ENCODE data around the gene USP46. TPM values are rescaled to one million over a fixed set of nuclear protein-coding genes. Genes with fewer than 3 reads are reported as not detected.

The USP46 gene
- polyA plus RNA-seq, 1 experiment = 12.5 TPM

DNA sequence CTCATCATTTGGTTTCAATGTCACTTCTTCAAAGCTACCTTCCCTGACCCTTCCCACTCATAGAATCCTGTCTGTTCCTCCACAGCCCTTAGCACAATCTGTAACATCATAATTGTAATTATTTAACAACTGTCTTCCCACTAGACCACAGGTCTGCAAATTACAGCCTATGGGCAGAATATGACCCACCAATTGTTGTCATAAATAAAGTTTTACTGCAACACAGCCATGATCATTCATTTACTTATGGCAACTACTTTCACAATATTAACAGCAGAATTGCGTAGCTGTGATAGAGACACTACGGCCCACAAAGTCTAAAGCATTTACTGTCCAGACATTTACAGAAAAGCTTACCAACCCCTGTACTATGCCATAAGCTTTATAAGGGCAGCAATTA lies 15.9 kb downstream of the USP46 start:
- ChIA-PET POLR2A (no interaction called here), CTCF (interaction anchor here (1.5 to 1.6 kb wide), 2 partner anchors 24 to 98 kb away, joined by 4 to 5 read pairs; no protein-coding TSS in a partner anchor)
- H3K36me3 ChIP-seq (ENCODE audit: control insufficient read depth, insufficient read depth, low read length) = no peaks in the 10 kb centered on the region
- H3K27me3 ChIP-seq (ENCODE audit: control insufficient read depth, insufficient read depth, low read length) = no peaks in the 10 kb centered on the region
- DNase-seq (ENCODE audit: low read depth) = no peak
- H3K4me3 ChIP-seq (ENCODE audit: low read depth, low read length) = no peak overlapping the region
- TF ChIP-seq, protein P1, sequence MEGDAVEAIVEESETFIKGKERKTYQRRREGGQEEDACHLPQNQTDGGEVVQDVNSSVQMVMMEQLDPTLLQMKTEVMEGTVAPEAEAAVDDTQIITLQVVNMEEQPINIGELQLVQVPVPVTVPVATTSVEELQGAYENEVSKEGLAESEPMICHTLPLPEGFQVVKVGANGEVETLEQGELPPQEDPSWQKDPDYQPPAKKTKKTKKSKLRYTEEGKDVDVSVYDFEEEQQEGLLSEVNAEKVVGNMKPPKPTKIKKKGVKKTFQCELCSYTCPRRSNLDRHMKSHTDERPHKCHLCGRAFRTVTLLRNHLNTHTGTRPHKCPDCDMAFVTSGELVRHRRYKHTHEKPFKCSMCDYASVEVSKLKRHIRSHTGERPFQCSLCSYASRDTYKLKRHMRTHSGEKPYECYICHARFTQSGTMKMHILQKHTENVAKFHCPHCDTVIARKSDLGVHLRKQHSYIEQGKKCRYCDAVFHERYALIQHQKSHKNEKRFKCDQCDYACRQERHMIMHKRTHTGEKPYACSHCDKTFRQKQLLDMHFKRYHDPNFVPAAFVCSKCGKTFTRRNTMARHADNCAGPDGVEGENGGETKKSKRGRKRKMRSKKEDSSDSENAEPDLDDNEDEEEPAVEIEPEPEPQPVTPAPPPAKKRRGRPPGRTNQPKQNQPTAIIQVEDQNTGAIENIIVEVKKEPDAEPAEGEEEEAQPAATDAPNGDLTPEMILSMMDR (IDR thresholded peaks at IDR 0.05; ENCODE audit: insufficient read depth, low read depth, low read length) = no peak

DNA sequence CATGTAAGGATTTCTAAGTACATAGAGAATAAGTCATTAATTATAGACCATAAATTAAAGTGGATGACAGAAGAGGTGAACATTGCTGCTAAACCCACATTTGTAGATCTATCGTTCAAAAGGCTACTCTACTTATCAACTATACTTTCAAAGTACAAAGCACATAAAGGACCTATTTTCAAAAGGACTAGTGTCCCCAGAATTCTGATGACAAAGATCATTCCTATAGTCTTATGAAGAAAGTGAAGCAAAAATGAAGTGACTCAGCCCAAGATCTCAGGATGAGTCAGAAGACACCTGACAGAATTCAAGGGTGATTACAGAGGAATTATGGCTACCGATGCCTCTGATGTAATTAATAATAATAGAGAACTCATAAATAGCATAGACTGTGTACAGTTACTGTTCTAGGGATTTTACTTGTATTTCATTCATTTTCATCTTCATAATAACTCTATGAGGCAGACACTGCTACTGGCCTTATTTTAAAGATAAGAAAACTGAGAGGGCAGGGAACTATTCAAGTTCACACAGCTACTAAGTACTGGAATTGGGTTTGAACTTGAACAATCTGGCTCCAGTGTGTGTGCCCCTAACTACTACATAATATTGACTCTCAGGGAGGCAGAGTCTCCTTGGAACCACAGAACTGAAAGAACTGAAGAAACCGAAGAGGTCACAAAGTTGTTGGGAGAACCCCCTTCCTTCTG lies 17.1 kb downstream of the USP46 start:
- Histone ChIP-seq H3K36me3 (ENCODE audit: control insufficient read depth, insufficient read depth, low read length) (no peaks in the 10 kb centered on the region), H3K4me3 (ENCODE audit: low read depth, low read length) (no peak overlapping the region), H3K27me3 (ENCODE audit: control insufficient read depth, insufficient read depth, low read length) (no peaks in the 10 kb centered on the region)
- POLR2A ChIA-PET = no interaction called here
- no peak for DNase-seq (ENCODE audit: low read depth)
- CTCF ChIA-PET = no interaction called here
- TF ChIP-seq, protein P1 (IDR thresholded peaks at IDR 0.05; ENCODE audit: insufficient read depth, low read depth, low read length) = no peak

DNA sequence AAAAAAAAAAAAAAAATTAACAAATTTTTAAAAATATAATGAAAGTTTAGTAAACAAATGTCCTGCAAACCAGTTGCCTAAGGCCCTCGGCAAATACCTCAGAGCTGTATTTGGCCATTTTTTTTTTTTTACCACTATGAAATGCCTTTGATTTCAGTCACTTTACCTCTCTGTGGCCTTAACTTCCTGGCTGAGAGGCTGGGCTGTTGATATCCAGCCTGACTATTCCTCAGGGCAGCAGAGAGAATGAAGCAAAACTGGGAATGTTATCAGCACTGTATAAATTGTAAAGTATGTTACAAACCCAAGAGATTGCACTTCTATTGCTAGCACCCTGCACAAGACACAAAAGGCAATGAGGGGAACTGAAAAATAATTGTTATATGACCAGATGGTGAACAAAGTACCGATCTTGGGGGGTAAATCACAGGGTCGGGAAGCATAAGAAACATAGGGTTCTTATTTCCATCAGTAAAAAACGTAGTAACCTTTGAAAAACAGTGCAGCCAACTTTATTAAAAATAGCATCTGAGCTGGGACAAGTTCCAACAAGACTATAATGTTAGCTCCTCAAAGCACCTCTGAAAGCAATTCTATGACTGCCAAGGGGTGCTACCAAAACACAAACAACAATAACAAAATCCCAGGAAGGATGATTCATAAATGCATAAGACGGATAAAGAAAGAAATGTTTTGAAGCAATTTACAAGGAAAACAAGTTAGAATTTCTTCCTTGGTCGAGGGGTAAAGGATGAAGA lies 18.1 kb downstream of the USP46 start:
- no peaks in the 10 kb centered on the region for H3K27me3 ChIP-seq (ENCODE audit: control insufficient read depth, insufficient read depth, low read length)
- no peak for DNase-seq (ENCODE audit: low read depth)
- POLR2A ChIA-PET = interaction anchor here (0.6 kb wide), 3 partner anchors 253 to 1636 kb away, joined by 3 to 8 read pairs (median 7); no protein-coding TSS in a partner anchor
- H3K4me3 ChIP-seq (ENCODE audit: low read depth, low read length) = no peak overlapping the region
- CTCF ChIA-PET = interaction anchor here (0.6 kb wide), 1 partner anchor 96 kb away, joined by 3 read pairs; no protein-coding TSS in a partner anchor
- TF ChIP-seq, protein P1 (IDR thresholded peaks at IDR 0.05; ENCODE audit: insufficient read depth, low read depth, low read length) = no peak
- H3K36me3 ChIP-seq (ENCODE audit: control insufficient read depth, insufficient read depth, low read length) = no peaks in the 10 kb centered on the region

DNA sequence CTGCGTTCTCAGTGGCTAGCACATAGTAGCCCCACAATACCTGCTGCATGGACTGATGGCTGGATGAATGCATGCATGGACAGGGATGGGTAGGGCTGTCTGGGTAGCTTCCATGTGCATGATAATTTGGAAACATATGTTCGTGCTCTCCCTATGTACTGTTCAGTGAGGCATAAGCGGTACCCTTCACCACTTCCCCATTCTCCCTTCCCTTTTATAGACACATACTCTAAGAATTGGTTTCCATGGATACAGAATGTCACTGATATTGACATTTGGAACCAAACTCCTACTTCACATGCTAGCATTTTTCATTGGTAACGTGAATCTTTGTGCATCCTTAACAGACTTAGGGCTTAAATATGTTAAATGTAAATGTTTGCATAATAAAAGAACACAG lies 20.4 kb downstream of the USP46 start:
- ChIA-PET POLR2A (no interaction called here), CTCF (interaction anchor here (0.8 kb wide), 1 partner anchor 10 kb away, joined by 4 read pairs; no protein-coding TSS in a partner anchor)
- no peak for DNase-seq (ENCODE audit: low read depth)
- Histone ChIP-seq H3K36me3 (ENCODE audit: control insufficient read depth, insufficient read depth, low read length) (no peaks in the 10 kb centered on the region), H3K27me3 (ENCODE audit: control insufficient read depth, insufficient read depth, low read length) (no peaks in the 10 kb centered on the region), H3K4me3 (ENCODE audit: low read depth, low read length) (no peak overlapping the region)
- TF ChIP-seq, protein P1 (IDR thresholded peaks at IDR 0.05; ENCODE audit: insufficient read depth, low read depth, low read length) = no peak

DNA sequence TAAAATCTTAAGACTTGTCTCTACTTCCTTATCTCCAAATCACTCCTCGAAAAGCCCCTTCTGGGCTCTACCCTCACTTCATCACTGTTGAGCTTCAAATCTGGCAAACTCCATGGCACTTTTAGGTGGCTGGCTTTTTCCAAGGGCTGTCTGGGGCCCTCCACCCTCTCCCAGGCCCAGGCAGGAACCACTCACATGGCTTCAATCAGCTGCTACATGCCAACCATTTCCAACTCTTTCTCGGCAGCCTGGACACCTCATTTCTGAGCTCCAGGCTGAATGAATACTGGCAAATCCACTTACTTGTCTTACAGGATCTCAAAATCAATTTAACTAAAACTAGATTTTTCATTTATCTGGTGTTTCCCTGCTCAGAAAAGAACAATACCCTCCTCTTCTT lies 22.0 kb downstream of the USP46 start:
- no peak for DNase-seq (ENCODE audit: low read depth)
- CTCF ChIA-PET = interaction anchor here (0.7 kb wide), 1 partner anchor 92 kb away, joined by 4 read pairs; no protein-coding TSS in a partner anchor
- Histone ChIP-seq H3K4me3 (ENCODE audit: low read depth, low read length) (no peak overlapping the region), H3K36me3 (ENCODE audit: control insufficient read depth, insufficient read depth, low read length) (no peaks in the 10 kb centered on the region), H3K27me3 (ENCODE audit: control insufficient read depth, insufficient read depth, low read length) (no peaks in the 10 kb centered on the region)
- TF ChIP-seq, protein P1 (IDR thresholded peaks at IDR 0.05; ENCODE audit: insufficient read depth, low read depth, low read length) = no peak
- POLR2A ChIA-PET = no interaction called here

Measured in BJ (cell line).